ENCODE measurements around the gene LMBRD1.
"Not testable (repeated sequence)": the region's sequence is repeated elsewhere in the genome, so short reads cannot be mapped to it uniquely, and the experiment has no call there.

The LMBRD1 gene

GRCh38 chr6:69801225-69801624 is 4.4 kb upstream of the LMBRD1 start:
- no CpG with 5 or more reads among the region's 1 CpG for WGBS (ENCODE audit: insufficient coverage, insufficient read length)
- Histone ChIP-seq H3K4me1 (ENCODE audit: control insufficient read depth, insufficient read depth, low read length) (no peaks in the 10 kb centered on the region), H3K9me3 (ENCODE audit: control insufficient read depth, insufficient read depth, low read length) (no peaks in the 10 kb centered on the region), H3K4me3 (ENCODE audit: low read length) (no peak overlapping the region), H3K36me3 (ENCODE audit: control insufficient read depth, insufficient read depth, low read length) (no peaks in the 10 kb centered on the region), H3K27me3 (ENCODE audit: control insufficient read depth, insufficient read depth, low read length) (no peaks in the 10 kb centered on the region), H3K27ac (ENCODE audit: low read length) (no peak overlapping the region)
- DNase-seq (ENCODE audit: low read depth, low spot score): no peak

DNA sequence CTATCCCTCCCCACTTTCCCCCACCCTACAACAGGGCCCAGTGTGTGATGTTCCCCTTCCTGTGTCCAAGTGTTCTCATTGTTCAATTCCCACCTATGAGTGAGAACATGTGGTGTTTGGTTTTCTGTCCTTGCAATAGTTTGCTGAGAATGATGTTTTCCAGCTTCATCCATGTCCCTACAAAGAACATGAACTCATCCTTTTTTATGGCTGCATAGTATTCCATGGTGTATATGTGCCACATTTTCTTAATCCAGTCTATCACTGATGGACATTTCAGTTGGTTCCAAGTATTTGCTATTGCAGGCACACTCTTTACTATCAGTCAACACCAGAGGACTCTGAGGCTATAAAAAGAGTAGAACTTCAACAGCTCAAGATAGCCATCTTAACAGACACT is 2.0 kb upstream of the LMBRD1 start:
- not testable (repeated sequence) for H3K36me3 ChIP-seq (ENCODE audit: control insufficient read depth, insufficient read depth, low read length); H3K4me3 ChIP-seq (ENCODE audit: low read length); H3K9me3 ChIP-seq (ENCODE audit: control insufficient read depth, insufficient read depth, low read length); H3K27ac ChIP-seq (ENCODE audit: low read length); DNase-seq (ENCODE audit: low read depth, low spot score); H3K27me3 ChIP-seq (ENCODE audit: control insufficient read depth, insufficient read depth, low read length); H3K4me1 ChIP-seq (ENCODE audit: control insufficient read depth, insufficient read depth, low read length)

DNA sequence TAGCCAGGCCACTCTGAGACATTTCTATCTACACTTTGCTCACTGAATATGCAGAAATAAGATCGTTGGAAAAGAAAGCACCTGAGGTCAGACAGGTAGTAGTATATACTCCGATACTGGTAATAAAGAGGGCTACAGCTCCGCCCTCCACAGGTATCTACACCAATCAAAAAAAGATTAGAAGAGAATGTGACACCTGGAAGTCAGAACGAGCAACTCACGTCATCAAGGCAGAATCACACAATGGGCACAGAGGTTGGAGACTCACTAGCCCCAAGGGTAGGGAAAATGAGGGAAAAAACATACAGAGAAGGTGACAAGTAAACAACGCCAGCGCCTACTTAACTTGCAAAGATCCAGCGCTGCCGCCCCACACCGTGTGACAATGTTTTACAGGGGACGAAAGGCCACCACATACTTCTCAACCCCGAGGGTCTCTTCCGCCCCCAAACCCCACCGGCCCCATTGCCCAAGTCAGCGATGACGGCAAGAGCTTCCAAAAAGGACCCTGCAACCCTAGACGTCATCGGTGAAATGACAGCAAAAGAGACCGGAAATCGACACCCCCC is 653 bp downstream of the LMBRD1 start:
- Histone ChIP-seq H3K9me3 (ENCODE audit: control insufficient read depth, insufficient read depth, low read length) (no peaks in the 10 kb centered on the region), H3K4me1 (ENCODE audit: control insufficient read depth, insufficient read depth, low read length) (peaks cover 2% of the 10 kb centered on the region; the same call in 1 of the 2 replicates), H3K27ac (ENCODE audit: low read length) (no peak overlapping the region), H3K36me3 (ENCODE audit: control insufficient read depth, insufficient read depth, low read length) (no peaks in the 10 kb centered on the region), H3K27me3 (ENCODE audit: control insufficient read depth, insufficient read depth, low read length) (no peaks in the 10 kb centered on the region), H3K4me3 (ENCODE audit: low read length) (peak overlapping the region; percentile 96; the same call in 1 of the 2 replicates)
- no peak for DNase-seq (ENCODE audit: low read depth, low spot score)
- no CpG with 5 or more reads among the region's 20 CpGs for WGBS (ENCODE audit: insufficient coverage, insufficient read length)

DNA sequence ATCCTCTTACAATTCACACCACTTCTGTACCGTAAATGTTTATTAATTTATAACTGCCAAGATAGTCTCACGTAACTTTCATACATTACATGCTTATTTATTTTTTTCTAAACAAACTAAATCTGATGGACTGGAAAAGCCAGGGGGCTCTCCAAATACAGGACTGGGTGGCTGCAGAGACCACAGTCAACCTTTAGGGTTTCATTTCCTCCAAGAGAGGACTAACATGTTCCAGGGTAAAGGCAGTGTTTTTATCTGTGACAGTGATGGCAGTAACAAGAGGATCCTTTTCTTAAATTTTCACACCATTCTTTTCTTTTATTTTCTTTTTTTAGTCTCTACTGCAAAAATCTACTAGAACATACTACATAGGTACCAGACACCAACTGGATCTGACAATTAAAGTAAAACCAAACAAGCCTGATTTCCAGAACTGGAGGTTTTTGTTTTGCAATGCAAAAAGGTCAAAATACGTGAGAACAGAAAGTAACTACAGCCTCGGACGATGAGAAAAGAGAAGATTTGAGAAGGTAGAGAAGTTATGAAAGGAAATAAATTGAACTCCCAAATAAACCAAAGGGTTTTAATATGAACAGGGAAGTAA is 1.2 kb downstream of the LMBRD1 start:
- no peak for DNase-seq (ENCODE audit: low read depth, low spot score)
- Histone ChIP-seq H3K36me3 (ENCODE audit: control insufficient read depth, insufficient read depth, low read length) (no peaks in the 10 kb centered on the region), H3K27me3 (ENCODE audit: control insufficient read depth, insufficient read depth, low read length) (no peaks in the 10 kb centered on the region), H3K9me3 (ENCODE audit: control insufficient read depth, insufficient read depth, low read length) (no peaks in the 10 kb centered on the region), H3K4me3 (ENCODE audit: low read length) (peak overlapping the region; percentile 96; the same call in 1 of the 2 replicates), H3K4me1 (ENCODE audit: control insufficient read depth, insufficient read depth, low read length) (peaks cover 2% of the 10 kb centered on the region; the same call in 1 of the 2 replicates), H3K27ac (ENCODE audit: low read length) (no peak overlapping the region)
- WGBS (ENCODE audit: insufficient coverage, insufficient read length): 100% methylated on average over 2 of the region's 5 CpGs

DNA sequence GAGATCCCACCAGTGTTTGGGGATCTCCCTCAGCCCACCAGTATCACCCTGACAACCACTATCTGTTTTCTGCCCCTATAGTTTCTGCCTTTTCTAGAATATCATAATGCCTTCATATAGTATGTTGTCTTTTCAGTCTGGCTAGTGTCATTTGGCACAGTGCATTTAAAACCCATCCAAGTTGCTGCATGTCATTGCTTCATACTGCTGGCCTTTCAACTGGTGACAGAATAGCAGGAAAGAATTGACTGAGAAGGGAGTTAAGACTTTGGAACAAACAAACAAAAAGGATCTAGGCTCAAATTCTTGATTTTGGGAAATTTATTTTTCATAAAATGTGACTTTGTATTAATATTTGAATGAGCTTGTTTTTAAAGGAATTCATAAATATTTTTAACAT is 4.5 kb downstream of the LMBRD1 start:
- H3K27ac ChIP-seq (ENCODE audit: low read length): no peak overlapping the region
- no peaks in the 10 kb centered on the region for H3K27me3 ChIP-seq (ENCODE audit: control insufficient read depth, insufficient read depth, low read length)
- H3K4me1 ChIP-seq (ENCODE audit: control insufficient read depth, insufficient read depth, low read length): peaks cover 2% of the 10 kb centered on the region; the same call in 1 of the 2 replicates
- H3K36me3 ChIP-seq (ENCODE audit: control insufficient read depth, insufficient read depth, low read length): no peaks in the 10 kb centered on the region
- H3K4me3 ChIP-seq (ENCODE audit: low read length): no peak overlapping the region
- DNase-seq (ENCODE audit: low read depth, low spot score): no peak
- H3K9me3 ChIP-seq (ENCODE audit: control insufficient read depth, insufficient read depth, low read length): no peaks in the 10 kb centered on the region

GRCh38 chr6:69791065-69791471 is 5.7 kb downstream of the LMBRD1 start:
- H3K36me3 ChIP-seq (ENCODE audit: control insufficient read depth, insufficient read depth, low read length): no peaks in the 10 kb centered on the region

DNA sequence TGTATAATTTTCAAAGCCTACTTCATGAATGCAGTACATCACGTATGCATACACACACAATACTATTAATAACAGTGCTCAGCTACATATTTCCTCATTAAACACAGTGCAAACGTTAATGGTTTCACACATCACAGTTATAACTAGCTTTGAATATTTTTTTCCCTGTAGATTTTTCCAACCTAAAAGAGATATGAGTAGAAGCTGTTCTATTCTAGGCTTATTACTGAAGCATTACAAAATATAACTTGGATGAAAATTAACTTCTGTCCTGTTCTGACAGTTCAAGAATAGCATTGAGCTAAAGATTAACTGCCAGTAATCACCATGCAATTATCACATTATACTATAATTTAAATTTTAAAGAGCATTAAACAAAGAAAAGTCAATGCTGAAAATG is 6.2 kb downstream of the LMBRD1 start:
- H3K27me3 ChIP-seq (ENCODE audit: control insufficient read depth, insufficient read depth, low read length): no peaks in the 10 kb centered on the region
- H3K4me1 ChIP-seq (ENCODE audit: control insufficient read depth, insufficient read depth, low read length): peaks cover 2% of the 10 kb centered on the region; the same call in 1 of the 2 replicates
- H3K4me3 ChIP-seq (ENCODE audit: low read length): no peak overlapping the region
- H3K9me3 ChIP-seq (ENCODE audit: control insufficient read depth, insufficient read depth, low read length): no peaks in the 10 kb centered on the region
- DNase-seq (ENCODE audit: low read depth, low spot score): no peak
- H3K27ac ChIP-seq (ENCODE audit: low read length): no peak overlapping the region
- WGBS (ENCODE audit: insufficient coverage, insufficient read length): no CpG with 5 or more reads among the region's 2 CpGs
- H3K36me3 ChIP-seq (ENCODE audit: control insufficient read depth, insufficient read depth, low read length): no peaks in the 10 kb centered on the region

More at GRCh38 chr6:69791065-69791471, 5.7 kb downstream of the LMBRD1 start:
- Histone ChIP-seq H3K27me3 (ENCODE audit: control insufficient read depth, insufficient read depth, low read length) (no peaks in the 10 kb centered on the region), H3K4me3 (ENCODE audit: low read length) (no peak overlapping the region), H3K9me3 (ENCODE audit: control insufficient read depth, insufficient read depth, low read length) (no peaks in the 10 kb centered on the region), H3K27ac (ENCODE audit: low read length) (no peak overlapping the region), H3K4me1 (ENCODE audit: control insufficient read depth, insufficient read depth, low read length) (peaks cover 2% of the 10 kb centered on the region; the same call in 1 of the 2 replicates)
- WGBS (ENCODE audit: insufficient coverage, insufficient read length): no CpG with 5 or more reads among the region's 2 CpGs
- no peak for DNase-seq (ENCODE audit: low read depth, low spot score)

GRCh38 chr6:69789578-69789977 is 7.2 kb downstream of the LMBRD1 start:
- no peaks in the 10 kb centered on the region for H3K36me3 ChIP-seq (ENCODE audit: control insufficient read depth, insufficient read depth, low read length)
- H3K9me3 ChIP-seq (ENCODE audit: control insufficient read depth, insufficient read depth, low read length): no peaks in the 10 kb centered on the region
- no peak overlapping the region for H3K4me3 ChIP-seq (ENCODE audit: low read length)
- DNase-seq (ENCODE audit: low read depth, low spot score): no peak
- WGBS (ENCODE audit: insufficient coverage, insufficient read length): no CpG with 5 or more reads among the region's 1 CpG
- peaks cover 2% of the 10 kb centered on the region; the same call in 1 of the 2 replicates for H3K4me1 ChIP-seq (ENCODE audit: control insufficient read depth, insufficient read depth, low read length)
- no peak overlapping the region for H3K27ac ChIP-seq (ENCODE audit: low read length)
- H3K27me3 ChIP-seq (ENCODE audit: control insufficient read depth, insufficient read depth, low read length): no peaks in the 10 kb centered on the region

DNA sequence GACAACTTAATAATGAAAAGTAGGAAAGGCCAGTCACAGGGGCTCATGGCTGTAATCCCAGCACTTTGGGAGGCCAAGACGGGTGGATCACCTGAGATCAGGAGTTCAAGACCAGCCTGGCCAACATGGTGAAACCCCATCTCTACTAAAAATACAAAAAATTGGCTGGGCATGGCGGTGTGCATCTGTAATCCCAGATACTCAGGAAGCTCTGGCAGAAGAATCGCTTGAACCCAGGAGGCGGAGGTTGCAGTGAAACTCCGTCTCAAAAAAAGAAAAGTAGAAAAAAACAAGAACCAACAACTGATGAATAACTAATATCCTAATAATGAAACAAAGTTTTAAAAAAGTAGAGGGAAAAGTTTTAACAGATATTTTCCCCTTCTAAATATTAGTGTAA is 9.4 kb downstream of the LMBRD1 start:
- WGBS (ENCODE audit: insufficient coverage, insufficient read length): no CpG with 5 or more reads among the region's 5 CpGs
- not testable (repeated sequence) for H3K4me1 ChIP-seq (ENCODE audit: control insufficient read depth, insufficient read depth, low read length); H3K9me3 ChIP-seq (ENCODE audit: control insufficient read depth, insufficient read depth, low read length); H3K36me3 ChIP-seq (ENCODE audit: control insufficient read depth, insufficient read depth, low read length); H3K4me3 ChIP-seq (ENCODE audit: low read length); DNase-seq (ENCODE audit: low read depth, low spot score); H3K27me3 ChIP-seq (ENCODE audit: control insufficient read depth, insufficient read depth, low read length); H3K27ac ChIP-seq (ENCODE audit: low read length)

DNA sequence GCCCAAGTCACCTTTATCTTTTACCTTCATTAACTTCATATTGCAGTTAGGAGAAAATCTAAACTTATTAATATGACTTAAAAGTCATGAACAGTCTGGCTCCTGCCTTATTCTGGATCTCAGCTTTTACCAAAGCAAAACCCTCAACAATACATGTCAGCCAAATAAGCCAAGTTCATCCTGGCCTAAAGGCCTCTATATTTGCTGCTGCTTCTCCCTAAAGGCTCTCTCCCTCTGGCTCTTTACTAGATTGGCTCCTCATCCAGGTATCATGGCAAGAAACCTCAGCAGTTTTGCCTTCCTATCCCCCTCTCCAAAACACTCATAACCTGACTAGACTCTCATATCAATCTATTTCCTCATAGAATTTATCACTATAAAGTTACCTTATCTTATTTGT is 11.1 kb downstream of the LMBRD1 start:
- Histone ChIP-seq H3K27me3 (ENCODE audit: control insufficient read depth, insufficient read depth, low read length) (no peaks in the 10 kb centered on the region), H3K27ac (ENCODE audit: low read length) (no peak overlapping the region), H3K9me3 (ENCODE audit: control insufficient read depth, insufficient read depth, low read length) (no peaks in the 10 kb centered on the region), H3K4me1 (ENCODE audit: control insufficient read depth, insufficient read depth, low read length) (no peaks in the 10 kb centered on the region), H3K36me3 (ENCODE audit: control insufficient read depth, insufficient read depth, low read length) (no peaks in the 10 kb centered on the region), H3K4me3 (ENCODE audit: low read length) (no peak overlapping the region)
- DNase-seq (ENCODE audit: low read depth, low spot score): no peak

Measured in iPS DF 6.9 (cell line).